ENCODE results near the gene HSPA8.
"Not testable (repeated sequence)": the region's sequence is repeated elsewhere in the genome, so short reads cannot be mapped to it uniquely, and the experiment has no call there.

The HSPA8 gene

GRCh38 chr11:123061403-123062157 lies at the start of gene HSPA8:
Gene HSPA8 (minus strand): TSS chr11:123062136. CDS start chr11:123061324, 812 bp downstream.
- DNase-seq = peak; percentile 70

GRCh38 chr11:123111465-123111864 lies 49.5 kb upstream of the HSPA8 start:
- DNase-seq = no peak

GRCh38 chr11:123110397-123110796 lies 48.5 kb upstream of the HSPA8 start:
- no peak for DNase-seq

DNA sequence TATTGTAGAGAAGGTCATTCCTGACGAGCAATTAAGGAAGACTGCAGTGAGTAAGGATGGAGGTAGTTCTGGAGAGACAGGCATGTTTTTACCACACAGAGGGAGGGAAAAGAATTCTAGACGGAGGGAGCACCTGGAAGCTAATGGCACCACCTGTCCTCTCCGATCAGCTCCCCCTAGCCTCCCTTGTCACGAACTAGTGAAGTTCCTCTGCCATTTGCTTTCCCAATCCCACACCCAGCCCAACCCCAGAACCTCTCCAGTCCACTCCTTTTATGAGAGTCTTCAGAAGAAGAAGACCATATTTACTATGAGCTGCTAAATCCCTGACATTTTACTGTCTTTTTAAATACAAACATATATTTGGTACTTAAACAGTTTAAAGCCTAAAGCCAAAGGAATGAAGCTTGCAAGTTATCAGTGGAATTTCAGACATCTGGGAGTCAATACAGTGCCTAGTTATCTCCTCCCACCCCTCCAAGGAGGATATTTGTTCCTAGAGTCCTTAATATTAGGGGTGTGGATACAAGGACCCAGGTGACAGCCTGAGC lies 46.1 kb upstream of the HSPA8 start:
- no peak for DNase-seq

- DNase-seq = no peak
These were observed 42.8 kb upstream of the HSPA8 start for GRCh38 chr11:123104697-123105096.

GRCh38 chr11:123103326-123103980 lies 41.5 kb upstream of the HSPA8 start:
- no peak for DNase-seq

DNA sequence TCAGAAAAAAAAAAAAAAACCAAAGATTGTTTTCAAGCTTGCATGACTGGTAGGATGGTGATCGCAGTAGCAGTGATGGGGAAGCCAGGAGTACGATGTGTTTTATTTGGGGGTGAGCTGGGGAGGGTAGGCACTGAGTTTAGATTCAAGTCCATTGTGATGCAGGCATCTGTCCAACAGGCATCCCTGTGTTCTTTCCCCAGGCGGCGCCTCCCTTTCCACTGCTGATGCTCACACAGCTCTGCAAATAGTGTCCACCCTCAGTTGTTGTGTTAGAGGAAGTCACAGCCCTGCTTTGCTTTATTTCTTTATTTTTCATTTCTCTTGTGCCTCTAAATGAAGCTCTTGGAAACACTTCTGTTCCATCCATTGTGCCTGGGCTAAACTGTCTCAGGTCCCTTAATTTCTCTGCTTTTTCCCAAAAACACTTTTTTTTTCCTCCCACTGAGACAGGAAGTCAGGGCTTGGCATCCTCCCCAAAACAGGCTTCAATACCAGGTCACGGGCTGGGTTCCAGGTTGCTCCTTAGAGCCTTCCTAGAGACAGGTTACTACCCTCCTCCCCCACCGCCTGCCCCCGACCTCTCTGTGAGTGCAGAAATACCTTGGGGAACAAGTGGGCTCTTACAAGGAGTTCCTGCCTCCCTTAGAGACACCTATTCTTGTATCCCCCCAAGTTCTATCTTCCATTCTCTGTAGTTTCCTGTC lies 38.6 kb upstream of the HSPA8 start:
- DNase-seq = no peak

GRCh38 chr11:123098990-123099389 lies 37.1 kb upstream of the HSPA8 start:
- no peak for DNase-seq

DNA sequence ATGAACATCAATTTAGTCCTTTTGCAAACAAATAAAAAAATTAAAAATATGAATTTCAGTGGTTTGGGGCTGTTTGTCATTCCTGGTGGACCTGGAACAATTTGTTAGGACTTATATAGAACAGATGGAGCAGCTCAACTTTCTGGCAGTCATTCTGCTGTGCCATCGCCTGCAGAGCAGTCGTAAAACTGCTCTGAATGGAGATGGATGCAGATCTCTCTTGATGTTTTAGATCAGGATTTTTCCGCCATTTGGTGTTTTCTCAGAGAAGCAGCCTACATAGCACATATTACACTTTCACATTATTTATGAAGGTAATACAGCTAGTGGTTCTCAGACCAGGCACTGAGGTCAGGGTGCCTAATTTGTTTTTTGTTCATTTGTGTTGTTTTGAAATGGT lies 31.8 kb upstream of the HSPA8 start:
- DNase-seq = no peak

GRCh38 chr11:123091506-123091905 lies 29.6 kb upstream of the HSPA8 start:
- DNase-seq = no peak

- DNase-seq = not testable (repeated sequence)
These were observed 28.2 kb upstream of the HSPA8 start for GRCh38 chr11:123090168-123090567.

- DNase-seq = not testable (repeated sequence)
These were observed 27.0 kb upstream of the HSPA8 start for GRCh38 chr11:123088896-123089295.

- DNase-seq = not testable (repeated sequence)
These were observed 25.7 kb upstream of the HSPA8 start for GRCh38 chr11:123087657-123088056.

DNA sequence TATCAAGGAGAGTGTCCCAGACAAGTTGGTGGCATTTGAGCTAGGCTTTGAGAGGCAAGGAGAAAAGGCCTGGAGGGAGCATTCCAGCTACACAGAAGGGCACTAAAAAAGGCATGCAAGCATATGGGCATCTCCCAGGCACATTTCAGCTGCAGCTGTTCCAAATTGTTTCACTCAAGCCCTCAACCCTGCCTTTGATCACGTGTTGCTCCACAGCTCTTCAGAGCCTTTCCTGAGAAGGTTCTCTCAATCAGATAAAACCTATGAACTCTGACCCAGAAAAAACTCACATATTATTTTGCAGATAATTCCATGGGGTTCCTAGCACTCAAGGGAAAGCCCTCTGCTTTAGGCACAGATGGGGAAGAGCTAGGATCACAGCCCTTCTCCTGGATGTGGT lies 24.4 kb upstream of the HSPA8 start:
- DNase-seq = no peak

DNA sequence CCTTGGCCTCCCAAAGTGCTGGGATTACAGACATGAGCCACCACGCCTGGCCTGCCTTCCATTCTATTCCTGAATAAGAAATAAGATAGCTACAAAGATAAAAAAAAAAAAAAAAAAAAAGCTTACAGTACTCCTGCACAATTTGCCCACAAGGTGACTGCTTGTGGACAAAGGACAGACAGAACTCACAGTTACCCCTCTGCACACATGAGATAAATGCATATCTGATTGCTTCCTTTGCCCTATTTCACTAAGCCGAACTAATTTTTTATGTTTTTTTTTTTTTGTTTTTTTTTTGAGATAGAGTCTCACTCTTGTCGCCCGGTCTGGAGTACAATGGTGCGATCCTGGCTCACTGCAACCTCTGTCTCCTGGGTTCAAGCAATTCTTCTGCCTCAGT lies 23.6 kb upstream of the HSPA8 start:
- DNase-seq = no peak

GRCh38 chr11:123084454-123084853 lies 22.5 kb upstream of the HSPA8 start:
- DNase-seq = no peak

DNA sequence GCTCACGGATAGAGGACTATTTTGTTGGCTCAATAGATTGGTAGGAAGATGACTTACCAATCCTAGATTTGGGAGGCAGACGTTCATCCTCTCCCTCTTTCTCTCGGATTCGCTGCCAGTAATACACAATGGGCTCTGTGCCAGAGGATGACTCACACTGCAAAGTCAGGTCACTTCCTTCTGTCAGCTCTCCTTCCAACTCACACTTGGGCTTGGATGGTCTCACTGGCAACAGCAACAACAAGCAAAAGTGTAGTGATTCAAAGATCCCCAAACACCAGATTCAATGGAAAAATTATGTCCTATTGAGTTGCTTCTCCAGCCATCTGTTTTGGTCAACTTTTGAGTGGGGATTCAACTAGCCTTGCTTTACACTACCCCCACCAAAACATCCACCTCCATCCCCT lies 21.7 kb upstream of the HSPA8 start:
- DNase-seq = peak; percentile 53

DNA sequence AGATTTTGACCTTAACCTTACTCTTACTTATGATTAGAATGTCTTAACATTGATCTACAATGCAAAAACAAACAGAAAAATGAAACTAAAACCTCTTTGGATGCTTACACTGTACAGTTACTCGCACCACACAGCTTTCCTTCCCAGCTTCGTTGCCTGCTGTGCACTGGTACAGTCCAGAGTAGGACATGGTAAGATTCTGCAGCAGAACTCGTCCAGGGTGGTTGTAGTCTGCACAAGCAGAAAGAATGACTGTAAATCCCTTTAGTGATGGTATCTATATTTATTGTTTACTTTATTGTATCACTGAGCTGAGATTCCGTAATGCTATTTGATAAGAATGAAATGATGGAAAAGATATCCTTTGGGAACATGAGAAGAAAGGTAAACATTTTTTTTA lies 21.0 kb upstream of the HSPA8 start:
- DNase-seq = no peak

DNA sequence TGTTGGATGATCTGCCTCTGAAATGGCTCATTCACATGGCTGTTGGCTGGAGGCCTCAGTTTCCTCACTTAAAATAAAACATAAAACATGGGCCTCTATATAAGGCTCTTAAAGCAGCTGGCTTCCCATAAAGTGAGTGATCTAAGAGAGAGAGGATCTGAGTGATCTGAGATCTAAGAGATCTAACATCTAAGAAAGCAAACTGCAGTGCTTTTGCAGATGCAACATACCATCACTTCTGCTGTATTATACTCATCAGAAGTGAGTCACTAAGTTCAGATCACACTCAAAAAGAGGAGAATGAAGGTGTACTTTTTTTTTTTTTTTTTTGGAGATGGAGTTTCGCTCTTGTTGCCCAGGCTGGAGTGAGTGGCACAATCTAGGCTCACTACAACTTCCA lies 18.1 kb upstream of the HSPA8 start:
- no peak for DNase-seq

- no peak for DNase-seq
These were observed 14.5 kb upstream of the HSPA8 start for GRCh38 chr11:123076484-123076883.

GRCh38 chr11:123073343-123074057 lies 11.6 kb upstream of the HSPA8 start:
- DNase-seq = no peak

DNA sequence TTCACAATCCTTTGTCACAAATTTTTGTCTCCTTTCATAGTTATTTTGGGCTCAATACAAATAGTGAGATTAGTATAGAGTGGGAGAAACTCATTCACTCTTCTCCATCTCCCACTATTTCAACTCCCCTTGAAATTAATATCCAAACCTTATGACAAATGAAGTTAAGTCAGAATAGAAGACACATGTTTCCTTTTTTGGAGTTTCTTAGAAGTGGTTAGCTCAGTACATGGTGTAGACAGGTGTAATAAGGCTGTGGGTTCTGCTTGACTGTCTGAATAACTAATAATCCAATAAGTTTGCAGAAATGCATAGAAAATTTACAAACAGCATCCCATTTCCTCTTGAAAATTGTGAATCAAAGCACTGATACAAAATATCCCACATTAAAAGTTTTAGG lies 10.8 kb upstream of the HSPA8 start:
- DNase-seq = no peak

DNA sequence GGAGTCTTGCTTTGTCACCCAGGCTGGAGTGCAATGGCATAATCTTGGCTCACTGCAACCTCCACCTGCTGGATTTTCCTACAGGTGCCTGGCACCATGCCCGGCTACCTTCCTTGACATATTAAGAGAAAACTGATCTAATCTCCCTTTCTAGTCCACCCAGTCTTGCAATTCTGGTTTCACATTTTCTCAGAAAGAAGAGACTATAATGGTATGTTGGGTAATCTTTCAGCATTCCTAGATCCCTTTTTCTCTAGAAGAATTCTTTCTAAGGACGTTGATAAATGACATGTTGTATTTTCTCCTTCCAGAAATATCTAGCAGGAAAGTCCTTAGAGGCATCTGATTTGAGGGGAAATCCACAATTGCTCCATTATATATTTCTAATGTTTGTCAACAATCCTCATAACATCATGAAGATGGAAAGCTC lies 10.4 kb upstream of the HSPA8 start:
- DNase-seq = no peak
